HG02759 (cell line): ENCODE results near the gene CHSY3.
"Not testable (repeated sequence)": the region's sequence is repeated elsewhere in the genome, so short reads cannot be mapped to it uniquely, and the experiment has no call there.

Experiments
- ATAC-seq: cut with Tn5 transposase; IDR thresholded peaks from one replicate; pipeline ENCODE4 v1.9.1; 2021; ENCODE audit warnings: mild to moderate bottlenecking, moderate library complexity; ENCODE audit not compliant: unreplicated experiment

Gene CHSY3

GRCh38 chr5:130141659-130142320 lies 237.5 kb downstream of the CHSY3 start:
- peak; percentile 85 for ATAC-seq

- no peak for ATAC-seq
Observed at GRCh38 chr5:130151239-130151638, 247.0 kb downstream of the CHSY3 start.

- no peak for ATAC-seq
Observed at GRCh38 chr5:130155345-130156011, 251.2 kb downstream of the CHSY3 start.

- no peak for ATAC-seq
Observed at GRCh38 chr5:130158036-130158435, 253.8 kb downstream of the CHSY3 start.

- no peak for ATAC-seq
Observed at GRCh38 chr5:130159968-130160367, 255.7 kb downstream of the CHSY3 start.

- ATAC-seq: no peak
Observed at GRCh38 chr5:130164966-130165365, 260.7 kb downstream of the CHSY3 start.

- no peak for ATAC-seq
Observed at GRCh38 chr5:130166839-130167490, 262.7 kb downstream of the CHSY3 start.

GRCh38 chr5:130168211-130168610 lies 263.9 kb downstream of the CHSY3 start:
- no peak for ATAC-seq

- no peak for ATAC-seq
Observed at GRCh38 chr5:130171699-130172098, 267.4 kb downstream of the CHSY3 start.

GRCh38 chr5:130183115-130183514 lies 278.9 kb downstream of the CHSY3 start:
- ATAC-seq: no peak

- no peak for ATAC-seq
Observed at GRCh38 chr5:130189961-130190360, 285.7 kb downstream of the CHSY3 start.

- no peak for ATAC-seq
Observed at GRCh38 chr5:130198927-130199326, 294.7 kb downstream of the CHSY3 start.

GRCh38 chr5:130206686-130207085 lies 302.4 kb downstream of the CHSY3 start:
- no peak for ATAC-seq

- no peak for ATAC-seq
Observed at GRCh38 chr5:130213607-130214006, 309.3 kb downstream of the CHSY3 start.

GRCh38 chr5:130216286-130216685 lies 312.0 kb downstream of the CHSY3 start:
- ATAC-seq: no peak

GRCh38 chr5:130222573-130222972 lies 318.3 kb downstream of the CHSY3 start:
- no peak for ATAC-seq

GRCh38 chr5:130226556-130226955 lies 322.3 kb downstream of the CHSY3 start:
- ATAC-seq: not testable (repeated sequence)

- ATAC-seq: no peak
Observed at GRCh38 chr5:130227699-130228098, 323.4 kb downstream of the CHSY3 start.

- no peak for ATAC-seq
Observed at GRCh38 chr5:130231786-130232185, 327.5 kb downstream of the CHSY3 start.

GRCh38 chr5:130234816-130235215 lies 330.6 kb downstream of the CHSY3 start:
- no peak for ATAC-seq
